Neural progenitor cell (in vitro differentiated cells): ENCODE results near the gene CHAF1B. TPM values are rescaled to one million over a fixed set of nuclear protein-coding genes. Genes with fewer than 3 reads are reported as not detected.

ENCODE experiments used
- DNase-seq: peaks from one replicate; pipeline ENCODE4 v3.0.0-alpha.2; 2016; ENCODE audit warnings: low spot score
- H2AFZ ChIP-seq: fragments of 200-600 bp; sonication (generic); replicated peaks from 2 replicates; pipeline ENCODE4 v1.6.1; 2016; ENCODE audit warnings: antibody characterized with exemption
- H3F3A ChIP-seq: fragments of 200-600 bp; sonication (generic); 2 replicates; pipeline ENCODE4 v1.6.1; 2016; ENCODE audit warnings: antibody characterized with exemption, low read depth
- H3K27ac ChIP-seq: fragments of 200-600 bp; sonication (generic); 2 replicates; pipeline ENCODE4 v1.5.1; 2016; ENCODE audit warnings: mild to moderate bottlenecking
- H3K27me3 ChIP-seq: fragments of 200-600 bp; sonication (generic); 2 replicates; pipeline ENCODE4 v1.6.1; 2016; ENCODE audit warnings: mild to moderate bottlenecking, moderate library complexity
- H3K36me3 ChIP-seq: fragments of 200-600 bp; sonication (generic); 2 replicates; pipeline ENCODE4 v1.5.1; 2016
- H3K4me1 ChIP-seq: fragments of 200-600 bp; sonication (generic); 2 replicates; pipeline ENCODE4 v1.6.1; 2016; ENCODE audit warnings: mixed run types
- H3K4me2 ChIP-seq: fragments of 200-600 bp; sonication (generic); 2 replicates; pipeline ENCODE4 v1.6.1; 2016
- H3K4me3 ChIP-seq: fragments of 200-600 bp; sonication (generic); 2 replicates; pipeline ENCODE4 v1.5.1; 2016
- H3K79me2 ChIP-seq: fragments of 200-600 bp; sonication (generic); 2 replicates; pipeline ENCODE4 v1.6.1; 2016; ENCODE audit warnings: low read depth
- H3K9ac ChIP-seq: fragments of 200-600 bp; sonication (generic); 2 replicates; pipeline ENCODE4 v1.6.1; 2016
- H3K9me3 ChIP-seq: fragments of 200-600 bp; sonication (generic); 2 replicates; pipeline ENCODE4 v1.5.1; 2016; ENCODE audit warnings: low read depth
- H4K20me1 ChIP-seq: fragments of 200-600 bp; sonication (generic); 2 replicates; pipeline ENCODE4 v1.6.1; 2016; ENCODE audit warnings: low read depth
- H3K27ac Mint-ChIP-seq: 3 replicates; pipeline ENCODE4 v1.8.0; 2021; ENCODE audit warnings: mixed read lengths
- H3K27me3 Mint-ChIP-seq: 2 replicates; pipeline ENCODE4 v1.8.0; 2022; ENCODE audit warnings: low read depth, mild to moderate bottlenecking, inconsistent platforms, moderate library complexity, mixed read lengths; ENCODE audit not compliant: insufficient read depth
- H3K36me3 Mint-ChIP-seq: 3 replicates; pipeline ENCODE4 v1.8.0; 2021; ENCODE audit warnings: mixed read lengths
- H3K4me1 Mint-ChIP-seq: 3 replicates; pipeline ENCODE4 v1.8.0; 2021; ENCODE audit warnings: mixed read lengths
- H3K4me3 Mint-ChIP-seq: 3 replicates; pipeline ENCODE4 v1.8.0; 2021; ENCODE audit warnings: mild to moderate bottlenecking, moderate library complexity, mixed read lengths
- H3K9me3 Mint-ChIP-seq: 3 replicates; pipeline ENCODE4 v1.8.0; 2020; ENCODE audit warnings: mixed read lengths
- EZH2 ChIP-seq: fragments of 200-600 bp; sonication (generic); IDR thresholded peaks from 2 replicates; pipeline ENCODE4 v1.6.1; 2017; ENCODE audit warnings: antibody characterized with exemption, mild to moderate bottlenecking, moderate library complexity
- EZH2phosphoT487 ChIP-seq: fragments of 200-600 bp; sonication (generic); IDR thresholded peaks from 2 replicates; pipeline ENCODE4 v1.6.1; 2017; ENCODE audit warnings: antibody characterized with exemption
- total RNA-seq: library from RNA; depleted of rRNA; stranded (reverse); fragments of >200 nt; gene quantifications from 2 replicates; pipeline ENCODE4 v1.2.3, GENCODE V29; 2015; ENCODE audit warnings: low replicate concordance
- TF ChIP-seq, protein P1 (sequence below): fragments of 200-600 bp; sonication (generic); IDR thresholded peaks from 2 replicates; pipeline ENCODE4 v1.5.1; 2017; ENCODE audit warnings: antibody characterized with exemption, mild to moderate bottlenecking

Gene CHAF1B
- total RNA-seq, 1 donor from 2014 or later = 26.1 TPM

- Histone ChIP-seq H2AFZ (no peak overlapping the region), H3F3A (peaks cover 39% of the 10 kb centered on the region), H3K4me1 (peaks cover 7% of the 10 kb centered on the region), H3K4me2 (no peak overlapping the region), H3K36me3 (peaks cover 20% of the 10 kb centered on the region), H3K9ac (no peak overlapping the region), H3K4me3 (no peak overlapping the region), H3K27me3 (no peaks in the 10 kb centered on the region), H4K20me1 (peaks cover 4% of the 10 kb centered on the region), H3K9me3 (no peaks in the 10 kb centered on the region), H3K79me2 (no peaks in the 10 kb centered on the region), H3K27ac (no peak overlapping the region)
- peaks cover 31% of the 10 kb centered on the region for H3K36me3 Mint-ChIP-seq
- no peaks in the 10 kb centered on the region for H3K9me3 Mint-ChIP-seq
- peaks cover 11% of the 10 kb centered on the region for H3K4me1 Mint-ChIP-seq
- no peak for DNase-seq
- H3K27ac Mint-ChIP-seq = no peak overlapping the region
- TF ChIP-seq EZH2 = no peak
- TF ChIP-seq, protein P1, sequence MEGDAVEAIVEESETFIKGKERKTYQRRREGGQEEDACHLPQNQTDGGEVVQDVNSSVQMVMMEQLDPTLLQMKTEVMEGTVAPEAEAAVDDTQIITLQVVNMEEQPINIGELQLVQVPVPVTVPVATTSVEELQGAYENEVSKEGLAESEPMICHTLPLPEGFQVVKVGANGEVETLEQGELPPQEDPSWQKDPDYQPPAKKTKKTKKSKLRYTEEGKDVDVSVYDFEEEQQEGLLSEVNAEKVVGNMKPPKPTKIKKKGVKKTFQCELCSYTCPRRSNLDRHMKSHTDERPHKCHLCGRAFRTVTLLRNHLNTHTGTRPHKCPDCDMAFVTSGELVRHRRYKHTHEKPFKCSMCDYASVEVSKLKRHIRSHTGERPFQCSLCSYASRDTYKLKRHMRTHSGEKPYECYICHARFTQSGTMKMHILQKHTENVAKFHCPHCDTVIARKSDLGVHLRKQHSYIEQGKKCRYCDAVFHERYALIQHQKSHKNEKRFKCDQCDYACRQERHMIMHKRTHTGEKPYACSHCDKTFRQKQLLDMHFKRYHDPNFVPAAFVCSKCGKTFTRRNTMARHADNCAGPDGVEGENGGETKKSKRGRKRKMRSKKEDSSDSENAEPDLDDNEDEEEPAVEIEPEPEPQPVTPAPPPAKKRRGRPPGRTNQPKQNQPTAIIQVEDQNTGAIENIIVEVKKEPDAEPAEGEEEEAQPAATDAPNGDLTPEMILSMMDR = no peak
- no peak for TF ChIP-seq EZH2phosphoT487
- H3K27me3 Mint-ChIP-seq = no peaks in the 10 kb centered on the region
- H3K4me3 Mint-ChIP-seq = no peak overlapping the region
Observed at GRCh38 chr21:36375994-36376393, 9.2 kb upstream of the CHAF1B start.

- Histone ChIP-seq H4K20me1 (peaks cover 4% of the 10 kb centered on the region), H3K79me2 (no peaks in the 10 kb centered on the region), H3F3A (peaks cover 35% of the 10 kb centered on the region), H3K36me3 (peaks cover 14% of the 10 kb centered on the region), H3K9me3 (no peaks in the 10 kb centered on the region), H3K4me3 (no peak overlapping the region), H2AFZ (no peak overlapping the region), H3K4me2 (no peak overlapping the region), H3K27ac (no peak overlapping the region), H3K9ac (no peak overlapping the region), H3K4me1 (peaks cover 7% of the 10 kb centered on the region), H3K27me3 (no peaks in the 10 kb centered on the region)
- TF ChIP-seq, protein P1 = no peak
- no peak for TF ChIP-seq EZH2phosphoT487
- no peak for TF ChIP-seq EZH2
- DNase-seq = no peak
- H3K4me3 Mint-ChIP-seq = no peak overlapping the region
- peaks cover 25% of the 10 kb centered on the region for H3K36me3 Mint-ChIP-seq
- no peaks in the 10 kb centered on the region for H3K9me3 Mint-ChIP-seq
- H3K27me3 Mint-ChIP-seq = no peaks in the 10 kb centered on the region
- peaks cover 11% of the 10 kb centered on the region for H3K4me1 Mint-ChIP-seq
- no peak overlapping the region for H3K27ac Mint-ChIP-seq
Observed at GRCh38 chr21:36377391-36377842, 7.8 kb upstream of the CHAF1B start.

DNA sequence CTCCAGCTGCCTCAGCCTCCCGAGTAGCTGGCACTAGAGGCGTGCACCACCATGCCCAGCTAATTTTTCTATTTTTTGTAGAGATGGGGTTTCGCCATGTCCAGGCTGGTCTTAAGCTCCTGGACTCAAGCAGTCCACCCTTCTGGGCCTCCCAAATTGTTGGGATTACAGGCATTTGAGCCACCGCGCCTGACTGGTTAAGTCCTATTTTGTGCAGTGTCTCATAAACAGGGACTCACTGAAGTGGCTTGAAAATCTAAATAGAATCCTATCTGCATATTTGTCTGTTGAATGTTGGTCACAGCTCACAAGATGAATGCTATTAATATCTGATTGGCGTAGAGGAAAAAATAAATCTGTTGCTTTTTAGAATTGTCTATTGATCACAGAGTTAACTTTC lies 5.9 kb upstream of the CHAF1B start:
- Histone ChIP-seq H3K4me3 (no peak overlapping the region), H3K9ac (no peak overlapping the region), H3K4me1 (peaks cover 7% of the 10 kb centered on the region), H3K9me3 (no peaks in the 10 kb centered on the region), H3K4me2 (no peak overlapping the region), H3K27me3 (no peaks in the 10 kb centered on the region), H3K36me3 (peaks cover 9% of the 10 kb centered on the region), H3F3A (peaks cover 34% of the 10 kb centered on the region), H3K79me2 (no peaks in the 10 kb centered on the region), H2AFZ (no peak overlapping the region), H3K27ac (peak overlapping the region; percentile 46), H4K20me1 (peaks cover 4% of the 10 kb centered on the region)
- TF ChIP-seq, protein P1 = no peak
- no peak for TF ChIP-seq EZH2
- TF ChIP-seq EZH2phosphoT487 = no peak
- H3K27ac Mint-ChIP-seq = no peak overlapping the region
- DNase-seq = peak; percentile 47
- H3K4me1 Mint-ChIP-seq = peaks cover 11% of the 10 kb centered on the region
- H3K36me3 Mint-ChIP-seq = peaks cover 18% of the 10 kb centered on the region
- no peaks in the 10 kb centered on the region for H3K27me3 Mint-ChIP-seq
- H3K4me3 Mint-ChIP-seq = no peak overlapping the region
- H3K9me3 Mint-ChIP-seq = no peaks in the 10 kb centered on the region
